ENCODE results near the gene SELPLG.

DNA sequence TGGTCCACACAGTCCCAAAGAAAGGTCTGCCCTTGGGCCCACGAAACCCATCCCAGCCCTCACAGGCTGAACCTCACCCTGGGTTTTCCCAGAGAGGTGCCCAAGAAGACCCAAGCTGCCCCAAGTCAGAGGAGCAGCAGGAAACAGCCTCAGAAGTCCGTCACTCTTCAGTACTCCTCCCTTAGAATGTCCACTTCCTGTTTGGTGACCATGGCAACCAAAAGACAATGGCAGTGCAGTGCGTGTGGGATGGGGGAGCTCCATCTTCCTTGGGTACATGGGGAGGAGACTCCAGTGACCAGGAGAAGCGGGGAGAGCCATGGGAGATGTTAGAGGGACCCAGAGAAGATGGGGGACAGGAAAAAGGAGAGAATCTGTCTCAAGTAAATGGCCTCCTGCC lies 11.3 kb downstream of the SELPLG start:
- TF ChIP-seq, protein P1, sequence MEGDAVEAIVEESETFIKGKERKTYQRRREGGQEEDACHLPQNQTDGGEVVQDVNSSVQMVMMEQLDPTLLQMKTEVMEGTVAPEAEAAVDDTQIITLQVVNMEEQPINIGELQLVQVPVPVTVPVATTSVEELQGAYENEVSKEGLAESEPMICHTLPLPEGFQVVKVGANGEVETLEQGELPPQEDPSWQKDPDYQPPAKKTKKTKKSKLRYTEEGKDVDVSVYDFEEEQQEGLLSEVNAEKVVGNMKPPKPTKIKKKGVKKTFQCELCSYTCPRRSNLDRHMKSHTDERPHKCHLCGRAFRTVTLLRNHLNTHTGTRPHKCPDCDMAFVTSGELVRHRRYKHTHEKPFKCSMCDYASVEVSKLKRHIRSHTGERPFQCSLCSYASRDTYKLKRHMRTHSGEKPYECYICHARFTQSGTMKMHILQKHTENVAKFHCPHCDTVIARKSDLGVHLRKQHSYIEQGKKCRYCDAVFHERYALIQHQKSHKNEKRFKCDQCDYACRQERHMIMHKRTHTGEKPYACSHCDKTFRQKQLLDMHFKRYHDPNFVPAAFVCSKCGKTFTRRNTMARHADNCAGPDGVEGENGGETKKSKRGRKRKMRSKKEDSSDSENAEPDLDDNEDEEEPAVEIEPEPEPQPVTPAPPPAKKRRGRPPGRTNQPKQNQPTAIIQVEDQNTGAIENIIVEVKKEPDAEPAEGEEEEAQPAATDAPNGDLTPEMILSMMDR (IDR thresholded peaks at IDR 0.05), result no peak
- TF ChIP-seq, protein P2, sequence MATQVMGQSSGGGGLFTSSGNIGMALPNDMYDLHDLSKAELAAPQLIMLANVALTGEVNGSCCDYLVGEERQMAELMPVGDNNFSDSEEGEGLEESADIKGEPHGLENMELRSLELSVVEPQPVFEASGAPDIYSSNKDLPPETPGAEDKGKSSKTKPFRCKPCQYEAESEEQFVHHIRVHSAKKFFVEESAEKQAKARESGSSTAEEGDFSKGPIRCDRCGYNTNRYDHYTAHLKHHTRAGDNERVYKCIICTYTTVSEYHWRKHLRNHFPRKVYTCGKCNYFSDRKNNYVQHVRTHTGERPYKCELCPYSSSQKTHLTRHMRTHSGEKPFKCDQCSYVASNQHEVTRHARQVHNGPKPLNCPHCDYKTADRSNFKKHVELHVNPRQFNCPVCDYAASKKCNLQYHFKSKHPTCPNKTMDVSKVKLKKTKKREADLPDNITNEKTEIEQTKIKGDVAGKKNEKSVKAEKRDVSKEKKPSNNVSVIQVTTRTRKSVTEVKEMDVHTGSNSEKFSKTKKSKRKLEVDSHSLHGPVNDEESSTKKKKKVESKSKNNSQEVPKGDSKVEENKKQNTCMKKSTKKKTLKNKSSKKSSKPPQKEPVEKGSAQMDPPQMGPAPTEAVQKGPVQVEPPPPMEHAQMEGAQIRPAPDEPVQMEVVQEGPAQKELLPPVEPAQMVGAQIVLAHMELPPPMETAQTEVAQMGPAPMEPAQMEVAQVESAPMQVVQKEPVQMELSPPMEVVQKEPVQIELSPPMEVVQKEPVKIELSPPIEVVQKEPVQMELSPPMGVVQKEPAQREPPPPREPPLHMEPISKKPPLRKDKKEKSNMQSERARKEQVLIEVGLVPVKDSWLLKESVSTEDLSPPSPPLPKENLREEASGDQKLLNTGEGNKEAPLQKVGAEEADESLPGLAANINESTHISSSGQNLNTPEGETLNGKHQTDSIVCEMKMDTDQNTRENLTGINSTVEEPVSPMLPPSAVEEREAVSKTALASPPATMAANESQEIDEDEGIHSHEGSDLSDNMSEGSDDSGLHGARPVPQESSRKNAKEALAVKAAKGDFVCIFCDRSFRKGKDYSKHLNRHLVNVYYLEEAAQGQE (IDR thresholded peaks at IDR 0.05; ENCODE audit: insufficient read depth in 1 of 2, low read depth in 2 of 2, low read length in 1 of 2), result no peak
- no peak for TF ChIP-seq POLR2AphosphoS5 (IDR thresholded peaks at IDR 0.05; ENCODE audit: low read depth, low read length)
- TF ChIP-seq TCF7L2 (IDR thresholded peaks at IDR 0.05; ENCODE audit: low read depth, low read length), result no peak

Measured in Panc1 (cell line).